Hindlimb muscle (tissue), 1 donor: ENCODE measurements around the gene PFKFB3. TPM values are rescaled to one million over a fixed set of nuclear protein-coding genes. Genes with fewer than 3 reads are reported as not detected.
"Not testable (repeated sequence)": the region's sequence is repeated elsewhere in the genome, so short reads cannot be mapped to it uniquely, and the experiment has no call there.

Experiments
- DNase-seq: peaks from one replicate; pipeline ENCODE4 v3.0.0-alpha.2; 2013
- polyA plus RNA-seq: library from polyadenylated mRNA; unstranded; fragments of 120-200 nt; gene quantifications from one replicate; pipeline ENCODE4 v1.2.1, GENCODE V29; 2013; ENCODE audit not compliant: insufficient read length

The PFKFB3 gene
- polyA plus RNA-seq, 1 donor: 22.6 TPM

- no peak for DNase-seq
Measured at GRCh38 chr10:6202098-6202683, 541 bp upstream of the PFKFB3 start.

- peak; percentile 74 for DNase-seq
Measured at GRCh38 chr10:6203331-6204062, 765 bp downstream of the PFKFB3 start.

GRCh38 chr10:6204063-6204340 is 1.3 kb downstream of the PFKFB3 start:
- no peak for DNase-seq

- DNase-seq: no peak
Measured at GRCh38 chr10:6204341-6205191, 1.8 kb downstream of the PFKFB3 start.

GRCh38 chr10:6206486-6206885 is 3.8 kb downstream of the PFKFB3 start:
- DNase-seq: not testable (repeated sequence)

GRCh38 chr10:6207658-6208057 is 4.9 kb downstream of the PFKFB3 start:
- no peak for DNase-seq

GRCh38 chr10:6208799-6209235 is 6.1 kb downstream of the PFKFB3 start:
- DNase-seq: no peak

GRCh38 chr10:6211341-6211670 is 8.6 kb downstream of the PFKFB3 start:
- no peak for DNase-seq

GRCh38 chr10:6211671-6212635 is 9.2 kb downstream of the PFKFB3 start:
- no peak for DNase-seq

GRCh38 chr10:6212806-6213205 is 10.1 kb downstream of the PFKFB3 start:
- no peak for DNase-seq

GRCh38 chr10:6213257-6213905 is 10.6 kb downstream of the PFKFB3 start:
- no peak for DNase-seq

- DNase-seq: no peak
Measured at GRCh38 chr10:6213908-6214307, 11.2 kb downstream of the PFKFB3 start.

GRCh38 chr10:6214612-6215011 is 11.9 kb downstream of the PFKFB3 start:
- DNase-seq: no peak

- no peak for DNase-seq
Measured at GRCh38 chr10:6215241-6215640, 12.5 kb downstream of the PFKFB3 start.

- no peak for DNase-seq
Measured at GRCh38 chr10:6215683-6216484, 13.2 kb downstream of the PFKFB3 start.

GRCh38 chr10:6216916-6217315 is 14.2 kb downstream of the PFKFB3 start:
- no peak for DNase-seq

GRCh38 chr10:6217611-6218010 is 14.9 kb downstream of the PFKFB3 start:
- no peak for DNase-seq

- no peak for DNase-seq
Measured at GRCh38 chr10:6218692-6219493, 16.2 kb downstream of the PFKFB3 start.

GRCh38 chr10:6219494-6219836 is 16.7 kb downstream of the PFKFB3 start:
- no peak for DNase-seq

- no peak for DNase-seq
Measured at GRCh38 chr10:6220418-6221191, 17.9 kb downstream of the PFKFB3 start.
